Activated naive CD4-positive, alpha-beta T cell treated with anti-CD3 and anti-CD28 coated beads, Interleukin-2, amount 50 U/mL, for 24 hours (primary cell): ENCODE data around the gene ANKRD24.
"Not testable (repeated sequence)": the region's sequence is repeated elsewhere in the genome, so short reads cannot be mapped to it uniquely, and the experiment has no call there.

Experiments
- H3K27ac Mint-ChIP-seq: one replicate; pipeline ENCODE4 v1.8.0; 2021; ENCODE audit warnings: mild to moderate bottlenecking, mixed read lengths
- H3K27me3 Mint-ChIP-seq: one replicate; pipeline ENCODE4 v1.8.0; 2021; ENCODE audit warnings: mixed read lengths
- H3K36me3 Mint-ChIP-seq: one replicate; pipeline ENCODE4 v1.8.0; 2021; ENCODE audit warnings: mixed read lengths
- H3K4me1 Mint-ChIP-seq: one replicate; pipeline ENCODE4 v1.8.0; 2021; ENCODE audit warnings: mixed read lengths
- H3K4me3 Mint-ChIP-seq: one replicate; pipeline ENCODE4 v1.8.0; 2021; ENCODE audit warnings: mild to moderate bottlenecking, mixed read lengths
- H3K9me3 Mint-ChIP-seq: one replicate; pipeline ENCODE4 v1.8.0; 2021; ENCODE audit warnings: mixed read lengths

ANKRD24 gene

DNA sequence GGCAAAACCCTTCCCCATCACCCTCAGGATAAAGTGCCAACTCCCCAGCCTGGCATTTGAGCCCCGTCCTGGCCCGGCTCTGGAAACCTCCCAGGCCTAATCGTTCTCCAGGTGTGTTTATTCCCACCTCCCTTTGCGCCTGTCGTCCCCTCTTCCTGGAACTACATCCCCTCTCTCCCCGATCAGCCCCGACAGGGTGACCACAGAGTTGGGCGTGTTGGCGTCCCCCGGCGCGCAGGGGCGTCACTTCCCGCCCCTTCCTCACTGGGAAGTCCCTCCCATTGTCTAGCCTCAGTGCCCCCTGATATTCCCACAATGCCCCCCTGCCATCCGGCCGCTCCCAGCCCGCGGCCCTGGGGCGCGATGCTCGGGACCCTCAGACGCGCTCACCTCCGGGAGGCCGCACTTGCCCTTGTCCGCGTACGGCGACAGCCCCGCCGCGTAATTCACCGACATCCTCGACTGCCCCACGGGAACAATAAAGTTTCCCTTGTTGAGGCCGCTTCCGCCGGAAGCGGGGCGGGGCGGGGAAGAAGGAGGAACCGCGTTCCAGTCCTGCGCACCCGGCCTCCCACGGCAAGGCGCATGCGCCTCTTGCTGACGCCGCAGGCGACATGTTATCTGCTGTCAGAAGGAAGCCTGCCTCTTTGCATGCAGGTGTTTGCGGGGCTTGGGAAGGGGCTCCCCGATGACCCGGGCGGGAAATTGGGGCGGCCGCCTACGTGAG, at the start of gene ANKRD24, which contains the start of gene SIRT6:
TSS of gene ANKRD24 (plus strand) at position 606 of the 727 bp plus-strand sequence. CDS start 3,737 bp downstream, outside the sequence.
TSS of gene SIRT6 (minus strand) at position 480 of the 727 bp plus-strand sequence. CDS start at position 456, 24 bp downstream.
- Mint-ChIP-seq H3K4me3 (peak within 1 kb of the TSS; percentile 97), H3K27me3 (peaks cover 1% of the 10 kb centered on the region), H3K4me1 (peaks cover 35% of the 10 kb centered on the region), H3K36me3 (peaks cover 10% of the 10 kb centered on the region), H3K27ac (peak within 1 kb of the TSS; percentile 93), H3K9me3 (no peaks in the 10 kb centered on the region)

- H3K4me1 Mint-ChIP-seq: peaks cover under 1% of the 10 kb centered on the region
- no peaks in the 10 kb centered on the region for H3K36me3 Mint-ChIP-seq
- H3K4me3 Mint-ChIP-seq: no peak overlapping the region
- H3K27ac Mint-ChIP-seq: no peak overlapping the region
- no peaks in the 10 kb centered on the region for H3K9me3 Mint-ChIP-seq
- H3K27me3 Mint-ChIP-seq: no peaks in the 10 kb centered on the region
These were observed 48.1 kb upstream of the ANKRD24 start for GRCh38 chr19:4134351-4134750.

GRCh38 chr19:4135386-4135785, 47.1 kb upstream of the ANKRD24 start:
- H3K36me3 Mint-ChIP-seq, H3K27ac Mint-ChIP-seq, H3K9me3 Mint-ChIP-seq, H3K4me3 Mint-ChIP-seq, H3K27me3 Mint-ChIP-seq: not testable (repeated sequence)
- peaks cover 11% of the 10 kb centered on the region for H3K4me1 Mint-ChIP-seq

DNA sequence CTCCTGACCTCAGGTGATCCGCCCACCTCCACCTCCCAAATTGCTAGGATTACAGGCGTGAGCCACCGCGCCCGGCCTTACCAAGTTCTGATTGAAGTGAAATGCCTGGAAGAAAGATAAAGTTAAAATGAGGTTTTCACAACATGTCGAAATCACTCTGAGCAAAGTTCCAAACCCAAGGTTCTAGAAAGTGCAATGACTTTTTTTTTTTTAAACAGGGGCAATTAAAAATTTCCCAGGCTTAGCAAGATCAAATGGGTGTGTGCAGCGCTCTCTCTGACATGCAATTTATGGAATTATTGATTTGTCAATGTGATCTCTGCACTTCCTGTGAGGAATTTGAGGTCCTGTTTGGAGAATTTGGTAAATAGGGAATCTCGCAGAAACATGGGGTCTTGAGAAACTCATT, 45.8 kb upstream of the ANKRD24 start:
- no peaks in the 10 kb centered on the region for H3K9me3 Mint-ChIP-seq
- H3K4me3 Mint-ChIP-seq: no peak overlapping the region
- H3K27me3 Mint-ChIP-seq: no peaks in the 10 kb centered on the region
- H3K4me1 Mint-ChIP-seq: peaks cover 13% of the 10 kb centered on the region
- no peak overlapping the region for H3K27ac Mint-ChIP-seq
- H3K36me3 Mint-ChIP-seq: no peaks in the 10 kb centered on the region

GRCh38 chr19:4138445-4138844, 44.0 kb upstream of the ANKRD24 start:
- Mint-ChIP-seq H3K4me1 (peaks cover 13% of the 10 kb centered on the region), H3K36me3 (no peaks in the 10 kb centered on the region), H3K27ac (no peak overlapping the region), H3K9me3 (no peaks in the 10 kb centered on the region), H3K27me3 (no peaks in the 10 kb centered on the region), H3K4me3 (no peak overlapping the region)

DNA sequence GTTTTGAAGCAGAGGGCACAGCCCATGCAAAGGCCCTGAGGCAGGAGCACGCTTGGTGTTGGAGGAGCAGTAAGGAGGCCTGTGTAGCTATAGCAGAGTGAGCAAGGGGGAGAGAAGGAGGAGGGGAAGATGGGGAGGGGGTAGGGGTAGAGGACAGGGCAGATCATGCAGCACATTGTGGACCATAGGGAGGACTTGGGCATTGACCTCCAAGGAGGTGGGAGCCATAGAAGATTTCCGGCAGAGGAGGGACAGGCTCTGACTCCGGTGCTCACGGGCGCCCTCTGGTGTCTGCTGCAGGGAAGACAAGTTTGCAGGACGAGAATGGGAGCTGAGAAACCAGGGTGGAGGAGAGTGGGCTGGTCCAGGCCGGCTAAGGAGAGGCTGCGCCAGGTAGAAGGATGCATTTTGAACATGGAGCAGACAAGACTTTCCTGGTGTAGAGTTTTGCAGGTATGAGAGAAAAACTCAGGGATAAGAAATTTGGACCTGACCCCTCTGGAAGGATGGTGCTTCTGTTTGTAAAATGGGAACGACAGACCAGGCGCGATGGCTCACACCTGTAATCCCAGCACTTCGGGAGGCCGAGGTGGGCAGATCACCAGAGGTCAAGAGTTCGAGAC, 42.8 kb upstream of the ANKRD24 start:
- no peak overlapping the region for H3K4me3 Mint-ChIP-seq

DNA sequence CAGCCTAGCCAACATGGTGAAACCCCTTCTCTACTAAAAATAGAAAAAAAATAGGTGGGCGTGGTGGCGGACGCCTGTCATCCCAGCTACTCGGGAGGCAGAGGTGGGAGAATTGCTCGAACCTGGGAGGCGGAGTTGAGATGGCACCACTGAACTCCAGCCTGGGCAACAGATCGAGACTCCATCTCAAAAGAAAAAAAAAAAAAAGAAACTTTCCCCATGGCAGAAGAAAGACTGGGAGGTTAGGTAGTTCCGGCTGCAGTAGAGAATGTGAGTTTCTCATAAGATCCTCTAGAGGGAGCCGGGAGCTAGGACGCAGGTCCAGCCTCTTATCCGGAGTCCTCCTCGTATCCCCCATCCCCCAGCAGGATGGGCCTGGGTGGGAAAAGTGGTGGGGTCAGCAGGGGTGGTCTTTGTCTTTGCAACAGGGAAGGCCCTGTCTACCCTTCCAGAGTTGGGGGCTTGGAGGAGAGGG, 42.2 kb upstream of the ANKRD24 start:
- peaks cover 4% of the 10 kb centered on the region for H3K27me3 Mint-ChIP-seq
- H3K9me3 Mint-ChIP-seq: no peaks in the 10 kb centered on the region
- H3K4me1 Mint-ChIP-seq: peaks cover 13% of the 10 kb centered on the region
- H3K4me3 Mint-ChIP-seq: no peak overlapping the region
- H3K27ac Mint-ChIP-seq: no peak overlapping the region
- no peaks in the 10 kb centered on the region for H3K36me3 Mint-ChIP-seq

More for the DNA sequence above, 42.8 kb upstream of the ANKRD24 start:
- no peaks in the 10 kb centered on the region for H3K9me3 Mint-ChIP-seq
- peaks cover 13% of the 10 kb centered on the region for H3K4me1 Mint-ChIP-seq
- H3K36me3 Mint-ChIP-seq: no peaks in the 10 kb centered on the region
- peaks cover 4% of the 10 kb centered on the region for H3K27me3 Mint-ChIP-seq
- H3K27ac Mint-ChIP-seq: no peak overlapping the region

DNA sequence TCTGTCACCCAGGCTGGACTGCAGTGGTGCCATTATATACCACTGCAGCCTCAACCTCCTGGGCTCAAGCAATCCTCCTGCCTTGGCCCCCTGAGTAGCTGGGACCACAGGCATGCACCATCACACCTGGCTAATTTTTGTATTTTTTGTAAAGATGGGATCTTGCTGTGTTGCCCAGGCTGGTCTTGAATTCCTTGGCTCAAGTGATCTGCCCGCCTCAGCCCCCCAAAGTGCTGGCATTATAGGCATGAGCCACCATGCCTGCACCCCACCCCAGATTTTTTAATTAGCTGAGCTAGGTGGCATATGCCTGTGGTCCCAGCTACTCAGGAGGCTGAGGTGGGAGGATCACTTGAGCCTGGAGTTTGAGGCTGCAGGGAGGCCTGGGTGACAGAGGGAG, 39.6 kb upstream of the ANKRD24 start:
- not testable (repeated sequence) for H3K27ac Mint-ChIP-seq, H3K4me3 Mint-ChIP-seq

DNA sequence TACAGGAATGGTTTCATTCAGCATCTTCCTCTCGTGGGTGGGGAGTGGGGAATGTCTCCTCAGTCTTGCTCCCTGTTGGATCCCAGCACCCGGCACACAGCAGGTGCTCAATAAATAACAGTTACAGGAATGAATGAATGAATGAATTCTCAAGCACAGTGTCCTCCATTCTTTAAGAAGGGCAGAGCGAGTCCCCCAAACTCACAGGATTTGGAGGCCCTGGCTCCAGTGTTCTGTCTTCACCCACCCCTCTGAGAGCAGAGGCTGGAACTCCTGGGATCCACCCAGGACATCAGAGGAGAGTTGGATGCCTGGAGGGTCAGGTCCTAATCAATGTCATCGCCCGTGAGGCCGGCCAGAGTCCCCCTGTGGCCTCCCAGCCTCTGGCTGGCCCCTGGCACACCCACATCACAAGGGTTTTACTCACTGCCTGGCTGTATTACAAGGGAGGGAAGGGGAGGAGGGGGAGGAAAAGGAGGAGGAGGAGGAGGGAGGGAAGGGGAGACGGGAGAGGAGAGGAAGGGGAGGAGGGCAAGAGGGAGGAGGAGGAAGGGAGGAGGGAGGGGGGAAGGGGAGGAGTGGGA, 37.7 kb upstream of the ANKRD24 start:
- Mint-ChIP-seq H3K27me3 (peaks cover 7% of the 10 kb centered on the region), H3K9me3 (no peaks in the 10 kb centered on the region), H3K36me3 (no peaks in the 10 kb centered on the region), H3K4me1 (peaks cover 8% of the 10 kb centered on the region), H3K27ac (no peak overlapping the region), H3K4me3 (no peak overlapping the region)

More for the DNA sequence above, 39.6 kb upstream of the ANKRD24 start:
- H3K4me1 Mint-ChIP-seq: peaks cover 13% of the 10 kb centered on the region
- H3K9me3 Mint-ChIP-seq, H3K36me3 Mint-ChIP-seq, H3K27me3 Mint-ChIP-seq: not testable (repeated sequence)

GRCh38 chr19:4149518-4150288, 32.8 kb upstream of the ANKRD24 start:
- no peak overlapping the region for H3K27ac Mint-ChIP-seq
- peaks cover 4% of the 10 kb centered on the region for H3K27me3 Mint-ChIP-seq
- H3K9me3 Mint-ChIP-seq: no peaks in the 10 kb centered on the region
- no peaks in the 10 kb centered on the region for H3K36me3 Mint-ChIP-seq
- no peak overlapping the region for H3K4me3 Mint-ChIP-seq
- H3K4me1 Mint-ChIP-seq: peaks cover 3% of the 10 kb centered on the region

DNA sequence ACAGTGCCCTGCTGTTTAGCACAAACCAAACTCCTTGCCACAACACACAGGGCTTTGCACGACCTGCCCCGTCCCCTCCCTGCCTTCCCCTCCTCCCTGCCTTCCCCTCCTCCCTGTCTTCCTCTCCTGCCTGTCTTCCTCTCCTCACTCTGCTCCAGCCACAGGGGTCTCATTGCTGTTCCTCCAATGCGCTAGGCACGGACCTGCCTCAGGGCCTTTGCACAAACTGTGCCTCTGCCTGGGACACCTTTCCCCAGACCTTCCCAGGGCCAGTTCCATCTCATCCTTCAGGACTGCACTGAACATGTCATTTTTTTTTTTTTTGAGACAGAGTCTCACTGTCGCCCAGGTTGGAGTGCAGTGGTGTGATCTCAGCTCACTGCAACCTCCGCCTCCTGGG, 30.9 kb upstream of the ANKRD24 start:
- Mint-ChIP-seq H3K27me3 (peaks cover 2% of the 10 kb centered on the region), H3K36me3 (no peaks in the 10 kb centered on the region), H3K9me3 (no peaks in the 10 kb centered on the region), H3K4me3 (no peak overlapping the region), H3K27ac (no peak overlapping the region), H3K4me1 (peaks cover 3% of the 10 kb centered on the region)

DNA sequence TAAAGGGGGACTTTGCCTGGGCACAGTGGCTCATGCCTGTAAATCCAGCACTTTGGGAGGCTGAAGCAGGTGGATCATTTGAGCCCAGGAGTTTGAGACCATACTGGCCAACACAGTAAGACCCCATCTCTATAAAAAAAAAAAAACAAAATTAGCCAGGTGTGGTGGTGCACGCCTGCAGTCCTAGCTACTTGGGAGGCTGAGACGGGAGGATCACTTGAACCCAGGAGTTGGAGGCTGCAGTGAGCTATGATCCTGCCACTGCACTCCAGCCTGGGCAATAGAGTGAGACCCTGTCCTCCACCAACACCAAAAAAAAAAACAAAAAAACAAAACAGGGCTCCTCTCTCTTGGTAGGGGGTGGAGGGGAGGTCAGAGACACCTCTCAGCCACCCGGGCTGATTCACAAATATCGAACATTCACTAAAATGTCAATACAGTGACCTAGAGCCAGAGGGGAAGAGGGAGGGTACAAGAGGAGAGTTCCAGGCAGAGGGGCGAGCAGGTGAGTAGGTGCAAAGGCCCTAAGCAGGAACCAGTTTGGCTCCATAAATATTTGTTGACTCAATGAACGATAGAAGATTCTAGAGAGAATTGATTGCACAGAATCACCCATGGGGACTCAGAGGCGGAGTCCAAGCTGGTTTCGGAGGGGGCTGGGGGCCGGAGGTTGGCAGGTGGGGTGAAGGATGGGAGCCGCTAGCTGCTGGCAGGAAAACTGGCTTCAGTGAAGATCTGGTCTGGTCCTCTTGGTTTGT, 30.1 kb upstream of the ANKRD24 start:
- Mint-ChIP-seq H3K27me3 (peaks cover 2% of the 10 kb centered on the region), H3K27ac (no peak overlapping the region), H3K36me3 (no peaks in the 10 kb centered on the region), H3K9me3 (no peaks in the 10 kb centered on the region), H3K4me1 (peaks cover 3% of the 10 kb centered on the region), H3K4me3 (no peak overlapping the region)

- peaks cover 3% of the 10 kb centered on the region for H3K4me1 Mint-ChIP-seq
- H3K27ac Mint-ChIP-seq: no peak overlapping the region
- no peaks in the 10 kb centered on the region for H3K27me3 Mint-ChIP-seq
- no peaks in the 10 kb centered on the region for H3K36me3 Mint-ChIP-seq
- no peak overlapping the region for H3K4me3 Mint-ChIP-seq
- H3K9me3 Mint-ChIP-seq: no peaks in the 10 kb centered on the region
These were observed 27.7 kb upstream of the ANKRD24 start for GRCh38 chr19:4154571-4155312.

DNA sequence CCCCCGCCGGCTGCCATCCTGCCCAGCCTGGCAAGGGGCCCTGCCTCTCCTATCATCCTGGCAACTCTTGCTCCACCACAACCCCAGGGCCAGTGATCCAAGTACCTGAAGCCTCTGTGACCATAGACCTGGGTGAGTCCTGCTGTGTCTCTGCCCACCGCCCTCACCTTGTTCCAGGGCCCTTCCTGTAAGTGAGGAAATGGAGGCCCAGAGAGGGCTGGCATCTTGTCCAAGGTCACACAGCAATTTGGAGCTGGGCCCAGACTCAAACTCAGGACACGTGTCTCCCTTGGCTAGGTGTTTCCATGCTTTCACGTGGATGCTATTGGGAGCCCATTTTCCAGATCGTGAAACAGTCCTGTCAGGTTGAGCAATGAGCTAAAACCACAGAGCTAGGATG, 25.3 kb upstream of the ANKRD24 start:
- Mint-ChIP-seq H3K9me3 (no peaks in the 10 kb centered on the region), H3K4me1 (peaks cover 3% of the 10 kb centered on the region), H3K36me3 (no peaks in the 10 kb centered on the region), H3K27ac (no peak overlapping the region), H3K27me3 (no peaks in the 10 kb centered on the region), H3K4me3 (no peak overlapping the region)
